Measurements from ENCODE around the gene UGP2.

UGP2 gene

GRCh38 chr2:63818271-63818670, 23.4 kb upstream of the UGP2 start:
- H3K27me3 ChIP-seq, result no peaks in the 10 kb centered on the region
- peaks cover 0 to 26% (median 10%) of the 10 kb centered on the region in 4 donors for H3K4me1 ChIP-seq
- no peak overlapping the region for H3K4me3 ChIP-seq
- no peak for DNase-seq
- no peaks in the 10 kb centered on the region for H3K9me3 ChIP-seq
- intact Hi-C loops (cut with DNase I; ENCODE audit: low total_unique reads), result no loop called here
- H3K36me3 ChIP-seq, result no peaks in the 10 kb centered on the region
- H3K27ac ChIP-seq, result no peak overlapping the region
- no peak for TF ChIP-seq CTCF (IDR thresholded peaks at IDR 0.05)

DNA sequence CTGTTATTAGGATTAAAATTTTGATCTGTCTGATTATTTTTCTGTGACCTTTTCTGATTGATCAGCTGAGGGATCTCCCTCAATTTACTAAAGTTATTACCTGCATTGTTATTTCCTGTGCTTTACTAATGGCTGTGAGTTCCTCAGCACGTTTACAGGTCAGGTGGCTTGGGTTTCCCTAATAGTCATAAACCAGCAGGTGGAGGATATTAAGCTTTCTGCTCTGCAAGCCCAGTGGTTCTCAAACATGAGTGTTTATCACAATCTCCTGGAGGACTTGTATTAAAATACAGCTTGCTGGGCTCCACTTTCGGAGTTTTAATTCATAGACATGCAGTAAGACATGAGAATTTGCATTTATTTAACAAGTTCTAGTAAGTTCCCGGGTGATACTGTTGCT, 22.4 kb upstream of the UGP2 start:
- Histone ChIP-seq H3K27me3 (no peaks in the 10 kb centered on the region), H3K4me1 (peaks cover 0 to 26% (median 10%) of the 10 kb centered on the region in 4 donors), H3K36me3 (no peaks in the 10 kb centered on the region), H3K4me3 (no peak overlapping the region), H3K27ac (peak overlapping the region; percentile 60 to 63), H3K9me3 (no peaks in the 10 kb centered on the region)
- TF ChIP-seq CTCF (IDR thresholded peaks at IDR 0.05), result no peak
- intact Hi-C loops (cut with DNase I; ENCODE audit: low total_unique reads), result no loop called here
- DNase-seq, result no peak

DNA sequence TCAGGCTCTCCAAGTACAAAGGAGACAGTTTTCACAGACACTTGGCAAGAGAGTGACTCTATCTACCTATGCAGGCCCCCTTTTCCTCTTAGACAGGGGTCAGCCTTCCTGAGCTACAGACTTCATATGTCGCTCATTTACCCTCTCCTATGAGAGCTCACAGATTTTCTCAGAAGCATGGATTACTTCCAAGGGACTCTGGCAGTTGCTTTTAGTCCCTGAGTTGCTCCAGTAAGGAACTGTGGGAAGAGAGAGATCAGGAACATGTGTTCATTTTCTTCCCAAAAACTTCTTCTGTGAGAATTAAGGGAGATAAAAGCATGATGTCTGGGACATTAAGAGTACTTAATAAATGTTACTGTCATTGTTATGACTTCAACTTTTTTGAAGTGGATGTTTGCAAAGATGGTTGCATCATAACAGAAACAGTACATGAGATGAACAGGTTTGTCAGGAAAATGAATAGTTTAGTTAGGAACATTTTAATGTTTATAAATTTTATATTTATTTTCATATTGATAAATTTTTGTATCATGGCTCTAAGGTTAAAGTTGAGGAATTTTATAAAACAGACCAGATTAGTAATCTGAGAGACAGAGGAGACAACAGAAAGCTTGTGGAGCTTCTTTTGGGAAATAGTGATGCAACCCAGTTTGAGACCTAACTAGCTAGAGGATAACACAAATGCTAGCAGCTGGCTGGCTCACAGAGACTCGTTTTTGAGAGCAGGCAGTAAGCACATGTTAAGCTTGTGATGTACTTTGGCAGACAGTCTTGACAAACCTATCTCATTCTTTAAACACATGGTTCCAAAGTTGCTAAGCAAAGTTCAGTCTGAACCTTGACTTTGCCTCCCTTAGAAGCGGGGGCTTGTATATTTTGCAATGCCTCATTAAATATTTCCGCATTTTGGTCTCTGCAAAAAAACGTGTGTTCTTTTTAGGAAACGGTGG, 21.7 kb upstream of the UGP2 start:
- peak; percentile 75 to 77 for DNase-seq
- H3K27me3 ChIP-seq, result no peaks in the 10 kb centered on the region
- H3K9me3 ChIP-seq, result no peaks in the 10 kb centered on the region
- intact Hi-C loops (cut with DNase I; ENCODE audit: low total_unique reads), result no loop called here
- H3K4me1 ChIP-seq, result peaks cover 0 to 26% (median 10%) of the 10 kb centered on the region in 4 donors
- H3K36me3 ChIP-seq, result no peaks in the 10 kb centered on the region
- no peak overlapping the region for H3K4me3 ChIP-seq
- TF ChIP-seq CTCF (IDR thresholded peaks at IDR 0.05), result no peak
- H3K27ac ChIP-seq, result peak overlapping the region; percentile 60 to 63

DNA sequence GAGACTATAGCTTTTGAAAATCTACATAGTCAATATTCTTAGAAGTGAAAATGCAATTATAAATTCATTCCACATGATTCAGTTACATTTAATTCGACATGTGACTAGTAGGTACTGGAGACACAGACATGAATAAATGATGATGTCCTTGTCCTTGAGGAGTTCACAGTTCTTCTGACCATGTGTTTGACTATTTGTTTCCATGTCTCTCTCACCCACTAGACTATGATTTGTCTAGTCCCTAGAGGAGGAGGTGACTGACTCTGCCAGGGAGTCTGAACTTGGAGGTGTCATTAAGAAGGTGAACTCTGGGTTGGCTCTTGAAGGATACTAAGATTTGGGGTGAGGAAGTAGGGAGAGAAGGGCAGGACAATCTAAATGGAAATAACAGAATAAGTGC, 20.7 kb upstream of the UGP2 start:
- H3K4me1 ChIP-seq, result peaks cover 0 to 33% (median 15%) of the 10 kb centered on the region in 4 donors
- DNase-seq, result no peak
- no peaks in the 10 kb centered on the region for H3K36me3 ChIP-seq
- no peak overlapping the region for H3K4me3 ChIP-seq
- no peaks in the 10 kb centered on the region for H3K9me3 ChIP-seq
- intact Hi-C loops (cut with DNase I; ENCODE audit: low total_unique reads), result no loop called here
- H3K27ac ChIP-seq, result peak overlapping the region; percentile 60 to 63
- TF ChIP-seq CTCF (IDR thresholded peaks at IDR 0.05), result no peak
- H3K27me3 ChIP-seq, result no peaks in the 10 kb centered on the region

DNA sequence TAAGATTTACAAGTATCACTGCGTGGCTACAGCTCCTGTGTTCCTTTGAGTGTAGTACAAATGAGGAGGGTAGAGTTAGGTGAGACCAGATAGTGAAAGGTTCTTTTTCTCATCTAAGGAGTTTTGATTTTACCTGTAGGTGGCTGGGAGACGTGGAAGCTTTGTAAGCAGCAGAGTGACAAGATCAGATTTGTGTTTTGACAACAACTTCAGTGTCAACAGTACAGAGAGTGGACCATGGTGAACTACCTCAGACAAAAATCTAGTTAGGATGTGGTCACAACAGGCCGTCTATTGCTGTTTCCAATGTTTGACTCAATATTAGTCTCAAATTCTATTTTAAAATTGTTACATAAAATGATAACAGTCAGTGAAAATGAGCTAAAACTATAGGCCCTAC, 20.3 kb upstream of the UGP2 start:
- intact Hi-C loops (cut with DNase I; ENCODE audit: low total_unique reads), result no loop called here
- Histone ChIP-seq H3K4me3 (no peak overlapping the region), H3K27me3 (no peaks in the 10 kb centered on the region), H3K9me3 (no peaks in the 10 kb centered on the region), H3K4me1 (peaks cover 0 to 33% (median 17%) of the 10 kb centered on the region in 4 donors), H3K27ac (peak overlapping the region; percentile 60 to 63), H3K36me3 (no peaks in the 10 kb centered on the region)
- no peak for DNase-seq
- TF ChIP-seq CTCF (IDR thresholded peaks at IDR 0.05), result no peak

Data from tibial artery (tissue), 4 donors.